SK-N-SH (cell line): Measurements from ENCODE around the gene UNKL. TPM values are rescaled to one million over a fixed set of nuclear protein-coding genes. Genes with fewer than 3 reads are reported as not detected.

ENCODE experiments used
- CTCF ChIA-PET: fragments of 300-600, 350-600 bp; formaldehyde crosslinking; extraction: SDS; loops from one replicate; lab custom pipeline; 2021; lab: Yijun Ruan, JAX
- POLR2A ChIA-PET: fragments of 350-600 bp; sonication (Branson Sonifier 250); formaldehyde crosslinking; extraction: SDS; loops from one replicate; lab custom pipeline; 2020; ENCODE audit warnings: antibody characterized with exemption, inconsistent platforms; lab: Yijun Ruan, JAX
- DNase-seq: peaks from one replicate; pipeline ENCODE4 v3.0.0; 2012
- H2AFZ ChIP-seq: fragments of 200-600 bp; sonication (generic); 2 replicates; pipeline ENCODE4 v1.8.1; 2016; ENCODE audit warnings: antibody characterized with exemption, mild to moderate bottlenecking, low read depth
- H3F3A ChIP-seq: fragments of 200-600 bp; sonication (generic); replicated peaks from 2 replicates; pipeline ENCODE3; 2016; ENCODE audit warnings: antibody characterized with exemption, mild to moderate bottlenecking; ENCODE audit not compliant: insufficient read depth
- H3K27ac ChIP-seq, 2 experiments: fragments of 200-500 bp in 1 of 2; fragments of 200-600 bp in 1 of 2; sonication (Bioruptor generic) in 1 of 2; sonication (generic), shearing (Covaris generic) in 1 of 2; 2 replicates each; pipeline versions ENCODE4 v1.5.1 to v1.6.1; 2014 to 2016; ENCODE audit warnings: low read depth in 2 of 2, inconsistent platforms in 1 of 2, low read length in 1 of 2, mild to moderate bottlenecking in 1 of 2, mixed read lengths in 1 of 2
- H3K27me3 ChIP-seq: fragments of 200-600 bp; sonication (generic), shearing (Covaris generic); 2 replicates; pipeline ENCODE4 v1.6.1; 2016; ENCODE audit warnings: mixed run types; ENCODE audit not compliant: insufficient read depth
- H3K36me3 ChIP-seq, 2 experiments: fragments of 200-500 bp in 1 of 2; fragments of 200-600 bp in 1 of 2; sonication (Bioruptor generic) in 1 of 2; sonication (generic) in 1 of 2; replicated peaks in 1 of 2; 2 replicates each; pipeline versions ENCODE3 to v1.5.1; 2014 to 2016; ENCODE audit warnings: low read length in 1 of 2, mild to moderate bottlenecking in 1 of 2; ENCODE audit not compliant: insufficient read depth in 2 of 2, control insufficient read depth in 1 of 2
- H3K4me1 ChIP-seq, 2 experiments: fragments of 200-500 bp in 1 of 2; fragments of 200-600 bp in 1 of 2; sonication (Bioruptor generic) in 1 of 2; sonication (generic), shearing (Covaris generic) in 1 of 2; 2 replicates each; pipeline versions ENCODE4 v1.5.1 to v1.6.1; 2014 to 2016; ENCODE audit warnings: low read depth in 1 of 2, low read length in 1 of 2, mixed run types in 1 of 2; ENCODE audit not compliant: insufficient read depth in 2 of 2, control insufficient read depth in 1 of 2
- H3K4me2 ChIP-seq: fragments of 200-600 bp; sonication (generic), shearing (Covaris generic); 2 replicates; pipeline ENCODE4 v1.6.1; 2017; ENCODE audit warnings: mixed run types
- H3K4me3 ChIP-seq, 2 experiments: fragments of 200-500 bp in 1 of 2; fragments of 200-600 bp in 1 of 2; sonication (Bioruptor generic) in 1 of 2; sonication (generic), shearing (Covaris generic) in 1 of 2; 2 replicates each; pipeline versions ENCODE4 v1.5.1 to v1.8.1; 2014 to 2016; ENCODE audit warnings: low read depth in 2 of 2, inconsistent platforms in 1 of 2, low read length in 1 of 2, mild to moderate bottlenecking in 1 of 2, mixed read lengths in 1 of 2, moderate library complexity in 1 of 2
- H3K79me2 ChIP-seq: fragments of 200-600 bp; sonication (generic); 2 replicates; pipeline ENCODE4 v1.8.1; 2017; ENCODE audit warnings: mild to moderate bottlenecking; ENCODE audit not compliant: insufficient read depth
- H3K9ac ChIP-seq: fragments of 200-600 bp; sonication (generic); 2 replicates; pipeline ENCODE4 v1.6.1; 2017; ENCODE audit warnings: mixed run types
- H3K9me2 ChIP-seq: fragments of 200-600 bp; sonication (generic); 2 replicates; pipeline ENCODE4 v1.6.1; 2017; ENCODE audit warnings: mixed run types
- H3K9me3 ChIP-seq: fragments of 200-600 bp; sonication (generic); 2 replicates; pipeline ENCODE4 v1.6.1; 2017; ENCODE audit warnings: mixed run types, mild to moderate bottlenecking, moderate library complexity
- H4K20me1 ChIP-seq: fragments of 200-600 bp; sonication (generic); 2 replicates; pipeline ENCODE4 v1.6.1; 2017; ENCODE audit warnings: mild to moderate bottlenecking, mixed run types; ENCODE audit not compliant: insufficient read depth
- EP300 ChIP-seq, 2 experiments: IDR thresholded peaks; 2 replicates each; pipeline versions ENCODE4 v1.4.0 to v1.6.1; 2012; ENCODE audit warnings: borderline replicate concordance in 1 of 2, low read depth in 1 of 2, low read length in 1 of 2
- FOXM1 ChIP-seq: IDR thresholded peaks from 2 replicates; pipeline ENCODE4 v1.4.0; 2012; ENCODE audit warnings: low read depth, mild to moderate bottlenecking
- GATA2 ChIP-seq: sonication (generic); formaldehyde crosslinking; IDR thresholded peaks from 2 replicates; pipeline ENCODE4 v1.5.0; 2020; ENCODE audit warnings: mild to moderate bottlenecking, missing genetic modification reagents
- MEF2A ChIP-seq: IDR thresholded peaks from 2 replicates; pipeline ENCODE4 v1.4.0; 2012; ENCODE audit warnings: low read depth, borderline replicate concordance
- MXI1 ChIP-seq: IDR thresholded peaks from 2 replicates; pipeline ENCODE4 v1.6.1; 2012; ENCODE audit warnings: mild to moderate bottlenecking, low read depth, low read length, improper control_type of control experiment
- NRF1 ChIP-seq: IDR thresholded peaks from 2 replicates; pipeline ENCODE4 v1.6.1; 2012; ENCODE audit warnings: low read depth, mild to moderate bottlenecking, low read length
- RAD21 ChIP-seq: IDR thresholded peaks from 2 replicates; pipeline ENCODE4 v1.6.1; 2012; ENCODE audit warnings: mild to moderate bottlenecking, low read length
- RFX5 ChIP-seq: IDR thresholded peaks from 2 replicates; pipeline ENCODE4 v1.6.1; 2012; ENCODE audit warnings: mild to moderate bottlenecking, improper control_type of control experiment, low read length
- RXRA ChIP-seq: IDR thresholded peaks from 2 replicates; pipeline ENCODE4 v1.4.0; 2012; ENCODE audit warnings: low read depth, mild to moderate bottlenecking, borderline replicate concordance
- WGBS: methylation state at CpG from one replicate; pipeline ENCODE4 v1.1.6; 2017; ENCODE audit warnings: low lambda C conversion rate; 5-methylcytosine and 5-hydroxymethylcytosine counted together
- polyA plus RNA-seq, 3 experiments: library from polyadenylated mRNA; depleted of rRNA; stranded (reverse); fragments of >200 nt; gene quantifications; 2 replicates each; pipeline ENCODE4 v1.2.3, GENCODE V29; 2012
- TF ChIP-seq, protein P1 (sequence below): IDR thresholded peaks from 2 replicates; pipeline ENCODE4 v1.6.1; 2012; ENCODE audit warnings: mild to moderate bottlenecking, low read depth, low read length, moderate library complexity
- TF ChIP-seq, protein P2 (sequence below): IDR thresholded peaks from 2 replicates; pipeline ENCODE4 v1.4.0; 2012; ENCODE audit warnings: low read depth
- TF ChIP-seq, protein P3 (sequence below): fragments of 200-600 bp; sonication (generic); IDR thresholded peaks from 2 replicates; pipeline ENCODE4 v1.6.1; 2017; ENCODE audit warnings: antibody characterized with exemption, mild to moderate bottlenecking, moderate library complexity
- TF ChIP-seq, protein P4 (sequence below): fragments of 150-350 bp; IDR thresholded peaks from 2 replicates; pipeline ENCODE4 v1.6.1; 2017; ENCODE audit warnings: antibody characterized with exemption, low read length, low read depth, borderline replicate concordance
- TF ChIP-seq, protein P5 (sequence below): IDR thresholded peaks from 2 replicates; pipeline ENCODE4 v1.4.0; 2012; ENCODE audit warnings: low read depth, borderline replicate concordance

The UNKL gene
- polyA plus RNA-seq, 1 of the 3 experiments (the other 2 are of a cell fraction), result 16.4 TPM

DNA sequence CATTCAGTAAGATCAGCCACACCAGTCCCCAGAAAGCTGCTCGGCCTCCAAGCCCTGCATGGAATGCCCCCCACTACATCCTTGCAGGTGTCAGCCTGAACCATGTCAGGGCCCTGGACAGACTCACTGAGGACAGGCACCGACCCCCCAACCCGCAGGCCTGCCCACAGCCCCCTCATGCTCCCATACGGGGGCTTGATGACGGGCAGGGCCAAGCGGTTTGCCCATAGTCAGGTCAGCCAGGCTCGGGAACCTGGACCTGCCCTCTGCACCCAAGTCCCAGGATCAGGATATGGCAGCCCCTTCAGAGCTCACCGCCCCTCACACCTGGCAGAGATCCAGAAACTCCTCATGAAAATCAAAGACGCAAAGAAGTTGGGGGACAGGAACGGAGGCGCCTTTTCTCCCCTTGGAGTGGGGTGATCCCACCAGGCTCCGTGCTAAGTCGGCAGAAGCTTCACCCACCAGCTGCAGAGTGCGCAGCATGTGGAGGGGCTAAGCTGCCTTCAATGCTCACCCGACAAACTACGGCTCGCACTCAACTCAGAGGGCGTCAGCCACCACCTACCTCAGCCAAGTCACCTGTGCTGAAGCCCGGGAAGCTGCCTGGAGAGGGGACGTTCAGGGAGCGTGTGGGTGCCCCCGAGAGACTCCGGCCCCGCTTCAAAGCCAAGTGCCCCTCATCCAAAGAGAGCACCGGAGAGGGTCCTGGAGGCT lies 36.3 kb downstream of the UNKL start (continued):
- TF ChIP-seq, protein P1, sequence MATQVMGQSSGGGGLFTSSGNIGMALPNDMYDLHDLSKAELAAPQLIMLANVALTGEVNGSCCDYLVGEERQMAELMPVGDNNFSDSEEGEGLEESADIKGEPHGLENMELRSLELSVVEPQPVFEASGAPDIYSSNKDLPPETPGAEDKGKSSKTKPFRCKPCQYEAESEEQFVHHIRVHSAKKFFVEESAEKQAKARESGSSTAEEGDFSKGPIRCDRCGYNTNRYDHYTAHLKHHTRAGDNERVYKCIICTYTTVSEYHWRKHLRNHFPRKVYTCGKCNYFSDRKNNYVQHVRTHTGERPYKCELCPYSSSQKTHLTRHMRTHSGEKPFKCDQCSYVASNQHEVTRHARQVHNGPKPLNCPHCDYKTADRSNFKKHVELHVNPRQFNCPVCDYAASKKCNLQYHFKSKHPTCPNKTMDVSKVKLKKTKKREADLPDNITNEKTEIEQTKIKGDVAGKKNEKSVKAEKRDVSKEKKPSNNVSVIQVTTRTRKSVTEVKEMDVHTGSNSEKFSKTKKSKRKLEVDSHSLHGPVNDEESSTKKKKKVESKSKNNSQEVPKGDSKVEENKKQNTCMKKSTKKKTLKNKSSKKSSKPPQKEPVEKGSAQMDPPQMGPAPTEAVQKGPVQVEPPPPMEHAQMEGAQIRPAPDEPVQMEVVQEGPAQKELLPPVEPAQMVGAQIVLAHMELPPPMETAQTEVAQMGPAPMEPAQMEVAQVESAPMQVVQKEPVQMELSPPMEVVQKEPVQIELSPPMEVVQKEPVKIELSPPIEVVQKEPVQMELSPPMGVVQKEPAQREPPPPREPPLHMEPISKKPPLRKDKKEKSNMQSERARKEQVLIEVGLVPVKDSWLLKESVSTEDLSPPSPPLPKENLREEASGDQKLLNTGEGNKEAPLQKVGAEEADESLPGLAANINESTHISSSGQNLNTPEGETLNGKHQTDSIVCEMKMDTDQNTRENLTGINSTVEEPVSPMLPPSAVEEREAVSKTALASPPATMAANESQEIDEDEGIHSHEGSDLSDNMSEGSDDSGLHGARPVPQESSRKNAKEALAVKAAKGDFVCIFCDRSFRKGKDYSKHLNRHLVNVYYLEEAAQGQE, result no peak
- no peak for TF ChIP-seq RAD21
- TF ChIP-seq, protein P2, sequence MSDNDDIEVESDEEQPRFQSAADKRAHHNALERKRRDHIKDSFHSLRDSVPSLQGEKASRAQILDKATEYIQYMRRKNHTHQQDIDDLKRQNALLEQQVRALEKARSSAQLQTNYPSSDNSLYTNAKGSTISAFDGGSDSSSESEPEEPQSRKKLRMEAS, result no peak

DNA sequence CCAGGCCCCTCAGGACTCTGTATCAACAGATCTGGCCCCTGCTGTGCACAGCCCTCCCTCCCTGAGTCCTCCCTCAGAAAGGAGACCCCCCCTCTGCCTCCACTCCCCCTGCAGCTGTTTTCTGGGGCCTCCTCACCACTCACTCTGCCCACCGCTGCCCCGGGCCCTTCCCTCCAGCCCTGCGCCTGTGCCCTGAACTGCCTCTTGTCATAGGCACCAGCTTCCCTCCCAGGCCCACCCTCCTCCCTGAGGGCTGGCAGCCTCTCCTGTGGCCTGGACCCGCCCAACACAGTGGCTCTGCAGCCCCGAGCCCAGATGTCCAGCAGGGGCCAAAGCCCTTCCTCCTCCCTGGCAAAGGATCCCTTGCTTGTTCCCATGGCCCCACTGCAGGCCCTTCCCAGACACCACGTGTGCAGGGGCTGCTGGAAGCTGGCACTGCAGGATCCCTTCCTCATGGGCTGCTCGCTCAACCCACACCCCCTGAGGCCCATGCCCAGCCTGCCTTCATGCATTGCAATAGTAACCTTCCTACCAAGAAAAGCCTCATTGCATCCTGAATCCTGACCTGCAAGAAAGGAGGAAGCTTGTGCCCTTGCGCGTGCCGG lies 37.0 kb downstream of the UNKL start:
- H2AFZ ChIP-seq, result no peak overlapping the region
- peaks cover 10% of the 10 kb centered on the region for H3F3A ChIP-seq
- peaks cover 9 to 12% of the 10 kb centered on the region in 2 experiments; a peak in 3 of 4 replicates for H3K4me1 ChIP-seq
- 93% methylated on average over 9 of the region's 10 CpGs for WGBS
- no peak overlapping the region for H3K4me3 ChIP-seq
- ChIA-PET CTCF (interaction anchor here (0.6 to 3.9 kb wide), 5 partner anchors 8 to 40 kb away, joined by 3 to 39 read pairs (median 3); no protein-coding TSS in a partner anchor), POLR2A (interaction anchor here (1.1 kb wide), 1 partner anchor 43 kb away, joined by 3 read pairs; the partner anchor contains the start of gene UQCC4)
- DNase-seq, result no peak
- no peaks in the 10 kb centered on the region for H3K27me3 ChIP-seq
- H3K9me2 ChIP-seq, result no peaks in the 10 kb centered on the region
- peak overlapping the region; percentile 99; the same call in 1 of the 2 replicates for H3K4me2 ChIP-seq
- H3K36me3 ChIP-seq, result peaks cover 0 to 3% of the 10 kb centered on the region in 2 experiments
- no peaks in the 10 kb centered on the region for H4K20me1 ChIP-seq
- peaks cover 9% of the 10 kb centered on the region; the same call in 1 of the 2 replicates for H3K79me2 ChIP-seq
- no peaks in the 10 kb centered on the region for H3K9me3 ChIP-seq
- TF ChIP-seq, protein P3, sequence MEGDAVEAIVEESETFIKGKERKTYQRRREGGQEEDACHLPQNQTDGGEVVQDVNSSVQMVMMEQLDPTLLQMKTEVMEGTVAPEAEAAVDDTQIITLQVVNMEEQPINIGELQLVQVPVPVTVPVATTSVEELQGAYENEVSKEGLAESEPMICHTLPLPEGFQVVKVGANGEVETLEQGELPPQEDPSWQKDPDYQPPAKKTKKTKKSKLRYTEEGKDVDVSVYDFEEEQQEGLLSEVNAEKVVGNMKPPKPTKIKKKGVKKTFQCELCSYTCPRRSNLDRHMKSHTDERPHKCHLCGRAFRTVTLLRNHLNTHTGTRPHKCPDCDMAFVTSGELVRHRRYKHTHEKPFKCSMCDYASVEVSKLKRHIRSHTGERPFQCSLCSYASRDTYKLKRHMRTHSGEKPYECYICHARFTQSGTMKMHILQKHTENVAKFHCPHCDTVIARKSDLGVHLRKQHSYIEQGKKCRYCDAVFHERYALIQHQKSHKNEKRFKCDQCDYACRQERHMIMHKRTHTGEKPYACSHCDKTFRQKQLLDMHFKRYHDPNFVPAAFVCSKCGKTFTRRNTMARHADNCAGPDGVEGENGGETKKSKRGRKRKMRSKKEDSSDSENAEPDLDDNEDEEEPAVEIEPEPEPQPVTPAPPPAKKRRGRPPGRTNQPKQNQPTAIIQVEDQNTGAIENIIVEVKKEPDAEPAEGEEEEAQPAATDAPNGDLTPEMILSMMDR, result no peak
- TF ChIP-seq FOXM1 (no peak), MXI1 (no peak), MEF2A (no peak), RFX5 (no peak), NRF1 (no peak), GATA2 (CRISPR knock-in tag) (no peak), RXRA (no peak), EP300 (IDR thresholded peaks at IDR 0.05; ENCODE audit: borderline replicate concordance in 1 of 2, low read depth in 1 of 2, low read length in 1 of 2) (no peak)
- TF ChIP-seq, protein P4, sequence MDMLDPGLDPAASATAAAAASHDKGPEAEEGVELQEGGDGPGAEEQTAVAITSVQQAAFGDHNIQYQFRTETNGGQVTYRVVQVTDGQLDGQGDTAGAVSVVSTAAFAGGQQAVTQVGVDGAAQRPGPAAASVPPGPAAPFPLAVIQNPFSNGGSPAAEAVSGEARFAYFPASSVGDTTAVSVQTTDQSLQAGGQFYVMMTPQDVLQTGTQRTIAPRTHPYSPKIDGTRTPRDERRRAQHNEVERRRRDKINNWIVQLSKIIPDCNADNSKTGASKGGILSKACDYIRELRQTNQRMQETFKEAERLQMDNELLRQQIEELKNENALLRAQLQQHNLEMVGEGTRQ, result no peak
- TF ChIP-seq, protein P5, sequence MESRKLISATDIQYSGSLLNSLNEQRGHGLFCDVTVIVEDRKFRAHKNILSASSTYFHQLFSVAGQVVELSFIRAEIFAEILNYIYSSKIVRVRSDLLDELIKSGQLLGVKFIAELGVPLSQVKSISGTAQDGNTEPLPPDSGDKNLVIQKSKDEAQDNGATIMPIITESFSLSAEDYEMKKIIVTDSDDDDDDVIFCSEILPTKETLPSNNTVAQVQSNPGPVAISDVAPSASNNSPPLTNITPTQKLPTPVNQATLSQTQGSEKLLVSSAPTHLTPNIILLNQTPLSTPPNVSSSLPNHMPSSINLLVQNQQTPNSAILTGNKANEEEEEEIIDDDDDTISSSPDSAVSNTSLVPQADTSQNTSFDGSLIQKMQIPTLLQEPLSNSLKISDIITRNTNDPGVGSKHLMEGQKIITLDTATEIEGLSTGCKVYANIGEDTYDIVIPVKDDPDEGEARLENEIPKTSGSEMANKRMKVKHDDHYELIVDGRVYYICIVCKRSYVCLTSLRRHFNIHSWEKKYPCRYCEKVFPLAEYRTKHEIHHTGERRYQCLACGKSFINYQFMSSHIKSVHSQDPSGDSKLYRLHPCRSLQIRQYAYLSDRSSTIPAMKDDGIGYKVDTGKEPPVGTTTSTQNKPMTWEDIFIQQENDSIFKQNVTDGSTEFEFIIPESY, result no peak
- H3K9ac ChIP-seq, result no peak overlapping the region
- H3K27ac ChIP-seq, result no peak overlapping the region
